ACHN (cell line): ENCODE results near the gene CAPN5.

ENCODE experiments used
- DNase-seq: peaks from one replicate; pipeline ENCODE4 v3.0.0-alpha.2; 2015
- in situ Hi-C: cut with HindIII; loops from 2 replicates; pipeline ENCODE4 v1.10.0; 2017; ENCODE audit warnings: low sequenced_read_pairs, low pct_ligation_motif_present, low pct_unique_long_range_greater_than_20kb

CAPN5 gene

DNA sequence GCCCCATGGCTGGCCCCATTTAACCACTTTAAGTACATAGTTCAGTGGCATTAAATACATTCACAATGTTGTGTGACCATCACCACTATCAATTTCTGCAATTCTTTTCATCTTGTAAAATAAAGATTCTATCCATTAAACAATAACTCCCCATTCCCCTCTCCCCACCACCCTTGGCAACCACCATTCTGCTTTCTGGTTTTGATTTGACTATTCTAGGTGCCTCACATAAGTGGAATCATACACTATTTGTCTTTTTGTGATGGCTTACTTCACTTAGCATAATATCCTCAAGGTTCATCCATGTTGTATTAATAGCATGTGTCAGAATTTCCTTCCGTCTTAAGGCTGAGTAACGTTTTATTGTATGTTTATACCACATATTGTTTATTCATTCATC, 68.3 kb downstream of the CAPN5 start:
- in situ Hi-C loops: no loop called here

DNA sequence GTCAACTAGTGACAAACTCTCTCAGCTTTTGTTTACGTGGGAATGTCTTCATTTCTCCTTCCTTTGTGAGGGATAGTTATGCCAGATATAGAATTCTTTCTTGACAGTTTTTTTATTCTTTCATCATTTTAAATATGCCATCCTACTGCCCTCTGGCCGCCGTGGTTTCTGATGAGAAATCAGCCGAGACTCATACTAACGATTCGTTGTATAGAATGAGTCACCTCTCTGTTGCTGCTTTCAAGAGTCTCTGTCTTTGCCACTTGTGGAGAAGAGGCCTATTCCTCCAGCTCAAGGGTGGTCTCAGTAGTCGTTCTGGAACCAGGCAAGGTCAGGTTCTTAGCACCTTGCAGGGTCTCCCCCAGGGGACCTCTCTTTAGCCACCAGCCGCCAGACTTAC, 69.3 kb downstream of the CAPN5 start:
- no peak for DNase-seq
- in situ Hi-C loops: no loop called here

More for the DNA sequence above, 68.3 kb downstream of the CAPN5 start:
- no peak for DNase-seq

DNA sequence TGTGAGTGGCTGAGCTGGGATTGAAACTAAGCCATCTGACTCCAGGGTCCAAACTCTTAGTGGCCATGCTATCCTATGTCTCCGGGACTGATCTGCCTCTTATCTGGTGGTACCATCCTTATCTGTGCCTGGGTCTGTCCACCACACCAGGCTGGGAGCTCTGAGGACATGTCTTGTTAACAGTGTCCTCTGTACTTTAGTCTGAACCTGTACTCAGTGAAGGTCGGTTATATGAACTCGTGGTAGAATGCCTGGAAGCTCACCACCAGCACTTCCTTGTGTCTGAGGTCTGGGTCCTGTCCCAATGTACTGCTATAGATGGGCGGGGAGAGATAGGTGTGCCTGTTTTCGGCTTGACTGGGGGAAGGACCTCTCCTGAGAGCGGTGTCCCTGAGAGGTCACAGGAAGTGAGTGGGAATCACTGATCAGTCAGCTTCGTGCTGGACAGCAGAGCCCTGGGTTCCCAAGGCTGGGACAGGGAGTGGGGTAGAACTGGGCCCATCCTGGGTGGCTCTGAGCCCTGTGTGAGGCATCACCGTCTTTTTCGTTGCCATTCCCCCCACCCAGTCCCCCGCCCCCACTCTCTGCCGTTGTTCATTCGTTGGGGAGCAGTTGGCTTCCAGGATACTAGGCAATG, 70.1 kb downstream of the CAPN5 start:
- in situ Hi-C loops: no loop called here

DNA sequence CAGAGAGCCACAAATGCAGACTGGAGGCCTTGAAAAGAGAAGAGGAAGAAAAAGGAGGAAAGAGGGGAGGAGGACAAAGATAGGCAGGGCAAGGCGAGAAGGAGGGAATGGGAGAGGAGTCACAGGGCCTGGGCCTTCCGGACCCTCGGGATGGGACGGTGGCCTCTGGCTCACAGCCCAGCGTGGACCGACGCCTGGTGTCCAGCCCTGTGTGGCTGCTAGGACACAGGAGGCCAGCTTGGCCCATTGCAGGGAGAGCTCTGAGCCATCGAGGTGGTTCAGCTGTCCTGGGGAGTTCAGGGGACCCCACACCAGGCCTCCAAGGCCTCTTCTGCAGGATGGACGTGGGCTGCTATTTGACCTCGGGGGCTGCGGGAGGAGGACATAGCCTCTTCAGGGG, 70.7 kb downstream of the CAPN5 start:
- in situ Hi-C loops: no loop called here
- DNase-seq: no peak

More for the DNA sequence above, 70.1 kb downstream of the CAPN5 start:
- DNase-seq: no peak

DNA sequence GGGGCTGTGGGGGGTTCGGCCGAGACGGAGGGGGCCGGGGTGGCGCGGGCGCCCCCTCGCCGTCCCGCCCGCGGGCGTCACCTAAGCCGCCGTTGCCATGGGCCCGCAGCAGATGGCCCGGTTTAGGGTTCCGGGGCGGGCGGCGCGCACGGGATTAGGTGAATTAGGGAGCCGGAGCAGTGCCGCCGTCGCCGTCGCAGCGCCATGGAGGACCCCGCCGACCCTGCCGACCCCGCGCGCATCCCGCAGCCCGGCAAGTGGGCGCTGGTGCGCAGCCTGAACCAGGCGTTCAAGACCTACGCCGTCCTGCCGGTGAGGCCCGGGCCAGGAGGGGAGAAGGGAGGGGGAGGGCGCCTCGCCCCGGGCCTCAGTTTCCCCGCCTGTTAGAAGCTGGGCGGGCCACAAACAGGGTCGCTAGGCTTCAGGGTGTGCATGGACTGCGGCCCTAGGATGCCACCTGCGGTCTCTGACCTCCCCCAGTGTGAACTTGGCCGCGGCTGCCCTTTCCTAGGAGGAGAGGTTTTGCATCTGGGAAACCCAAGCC, 71.4 kb downstream of the CAPN5 start:
- no peak for DNase-seq
- in situ Hi-C loops: no loop called here

DNA sequence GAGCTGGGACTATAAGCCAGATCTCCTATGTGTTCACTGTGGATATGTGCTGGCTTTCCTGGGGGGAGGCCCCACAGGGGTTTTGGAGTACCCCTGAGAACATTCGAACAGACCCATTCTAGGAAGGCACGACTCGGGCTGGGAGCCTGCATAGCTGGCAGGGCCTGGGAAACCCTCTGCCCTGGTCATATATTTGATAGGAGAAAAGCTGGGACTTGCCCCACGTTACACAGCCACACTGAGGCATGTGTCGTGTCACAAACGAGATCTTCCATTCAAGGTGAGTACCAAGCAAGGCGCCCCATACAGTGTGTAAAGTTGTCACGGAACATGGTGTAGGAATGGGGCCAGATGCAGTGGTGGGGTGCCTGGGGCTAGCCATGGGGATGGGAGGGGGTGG, 72.4 kb downstream of the CAPN5 start:
- in situ Hi-C loops: no loop called here
- DNase-seq: no peak

DNA sequence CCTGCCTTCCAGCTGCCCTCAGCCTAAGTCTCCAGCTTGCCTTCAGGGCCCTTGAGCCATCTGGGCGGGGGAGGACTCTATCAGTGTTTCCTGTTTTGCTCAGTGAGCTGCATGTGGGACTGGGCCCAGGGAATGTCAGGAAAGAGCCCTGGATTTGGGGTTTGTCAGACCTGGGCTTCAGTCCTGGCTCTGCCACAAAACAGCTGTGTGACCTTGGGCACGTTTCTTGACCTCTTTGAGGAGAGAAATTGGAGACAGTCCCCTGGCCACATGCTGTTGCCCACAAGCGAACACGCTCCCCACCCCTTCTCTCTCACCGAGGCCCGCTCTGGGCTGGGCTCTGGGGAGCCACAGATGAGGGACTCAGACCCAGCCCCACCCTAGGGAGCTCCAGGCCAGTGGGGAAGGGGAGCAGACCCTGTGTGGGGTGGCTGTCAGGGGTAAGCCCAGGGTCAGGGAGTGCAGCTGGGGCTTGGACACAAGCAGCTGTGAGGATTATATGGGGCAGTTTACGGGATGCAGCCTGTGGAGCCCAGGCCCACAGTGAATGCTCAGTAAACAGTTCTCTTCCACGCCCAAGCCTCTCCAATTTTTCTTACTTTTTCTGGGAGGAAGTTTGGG, 73.6 kb downstream of the CAPN5 start:
- in situ Hi-C loops: no loop called here
- DNase-seq: no peak

DNA sequence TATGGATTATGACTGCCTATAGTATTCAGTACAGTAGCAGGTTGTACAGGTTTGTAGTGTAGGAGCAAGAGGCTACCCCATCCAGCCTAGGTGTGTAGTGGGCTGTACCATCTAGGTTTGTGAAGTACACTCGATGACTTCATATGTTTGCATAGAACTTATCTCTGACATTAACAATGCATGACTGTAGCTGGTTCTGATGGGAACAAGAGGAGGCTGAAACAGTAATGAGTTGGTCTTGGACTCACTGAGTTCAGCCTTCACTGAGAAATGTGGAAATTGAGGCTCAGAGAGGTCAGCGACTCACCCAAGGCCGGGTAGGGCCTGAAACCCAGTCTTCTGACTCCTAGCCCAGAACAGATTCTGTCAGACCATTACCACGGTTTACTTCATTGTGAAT, 74.3 kb downstream of the CAPN5 start:
- in situ Hi-C loops: no loop called here
- no peak for DNase-seq

DNA sequence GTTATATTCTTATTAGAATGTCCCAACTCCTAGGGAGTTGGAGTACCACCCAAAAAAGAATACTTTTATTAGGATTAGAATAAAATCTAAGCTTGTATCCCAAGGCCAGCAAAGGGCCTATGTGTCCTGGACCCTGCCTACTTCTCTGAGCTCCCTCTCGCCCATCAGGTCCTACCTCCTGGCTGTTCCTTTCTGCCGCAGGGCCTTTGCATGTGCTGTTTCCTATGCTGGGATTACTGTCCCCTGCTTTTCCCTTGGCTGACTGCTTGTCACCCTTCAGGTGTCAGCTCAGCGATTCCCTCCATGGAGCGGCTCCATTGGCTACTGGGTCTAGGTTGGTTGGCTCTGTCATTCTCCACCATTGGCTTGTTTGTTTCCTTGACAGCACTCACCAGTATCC, 74.7 kb downstream of the CAPN5 start:
- no peak for DNase-seq
- in situ Hi-C loops: no loop called here

DNA sequence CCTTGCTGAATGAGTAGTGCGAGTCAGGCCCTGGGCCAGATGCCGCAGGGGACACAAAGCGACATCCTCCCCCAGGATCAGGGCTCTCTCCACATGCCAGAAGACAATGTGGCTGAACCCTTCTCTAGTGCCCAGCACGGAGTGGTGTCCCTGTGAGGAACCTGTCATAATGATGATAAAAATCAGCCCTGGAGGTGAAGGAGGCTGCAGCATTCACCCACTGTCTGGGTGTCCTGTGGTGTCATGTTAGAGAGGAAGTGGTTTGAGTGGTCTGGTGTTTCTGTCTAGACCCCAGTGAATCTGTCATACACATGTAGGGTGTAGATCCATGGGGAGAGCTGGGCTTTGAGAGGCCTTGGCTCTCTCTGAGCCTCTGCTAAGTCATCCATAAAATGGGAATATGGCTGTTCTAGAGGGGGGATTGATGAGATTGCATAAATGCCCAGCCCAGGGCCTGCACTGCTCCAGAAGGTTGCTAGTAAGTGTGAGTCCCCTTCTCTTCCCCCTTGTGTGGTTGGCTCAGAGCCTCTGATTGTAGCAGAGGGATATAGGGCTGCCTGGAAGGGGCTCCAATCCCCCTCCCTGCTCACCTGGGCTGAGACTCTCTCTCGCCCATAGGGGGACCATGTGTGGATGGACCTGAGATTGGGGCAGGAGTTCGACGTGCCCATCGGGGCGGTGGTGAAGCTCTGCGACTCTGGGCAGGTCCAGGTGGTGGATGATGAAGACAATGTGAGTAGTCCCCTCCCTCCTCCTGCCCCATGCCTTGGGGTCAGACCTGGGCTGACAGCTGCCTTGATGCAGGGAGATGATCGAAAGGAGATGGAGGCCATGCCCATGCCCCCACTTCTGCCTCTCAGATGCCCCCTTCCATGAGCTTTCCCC, 75.6 kb downstream of the CAPN5 start:
- DNase-seq: no peak
- in situ Hi-C loops: no loop called here

DNA sequence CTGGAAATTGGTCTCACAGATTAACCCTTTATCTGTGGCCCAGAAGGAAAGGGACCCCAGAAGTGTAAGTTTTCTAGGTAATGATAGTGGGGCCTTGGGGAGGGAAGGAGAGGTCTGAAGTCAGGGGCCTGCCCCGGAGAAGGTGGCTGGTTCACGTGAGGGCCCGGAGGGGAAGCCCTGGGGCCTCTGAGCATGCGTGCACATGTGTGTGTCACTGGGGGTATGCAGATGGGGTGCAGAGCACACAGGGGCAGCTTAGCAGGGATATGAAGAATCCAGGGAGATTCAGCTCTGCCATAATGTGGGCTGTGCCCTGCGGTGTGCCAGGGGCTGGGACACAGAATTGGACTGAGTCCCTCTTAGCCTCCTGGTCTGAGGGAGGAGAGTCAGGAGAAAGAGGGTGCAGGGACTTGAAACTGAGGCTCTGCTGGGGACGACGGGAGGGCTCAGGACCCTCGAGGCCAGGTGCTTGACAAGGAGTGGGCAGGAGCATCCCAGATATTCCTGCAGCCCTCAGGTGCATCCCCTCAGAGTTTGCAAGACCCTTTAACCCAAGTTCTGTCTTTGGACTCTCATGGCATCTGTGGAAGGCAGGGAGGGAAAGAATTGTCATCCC, 76.7 kb downstream of the CAPN5 start:
- no peak for DNase-seq
- in situ Hi-C loops: no loop called here

DNA sequence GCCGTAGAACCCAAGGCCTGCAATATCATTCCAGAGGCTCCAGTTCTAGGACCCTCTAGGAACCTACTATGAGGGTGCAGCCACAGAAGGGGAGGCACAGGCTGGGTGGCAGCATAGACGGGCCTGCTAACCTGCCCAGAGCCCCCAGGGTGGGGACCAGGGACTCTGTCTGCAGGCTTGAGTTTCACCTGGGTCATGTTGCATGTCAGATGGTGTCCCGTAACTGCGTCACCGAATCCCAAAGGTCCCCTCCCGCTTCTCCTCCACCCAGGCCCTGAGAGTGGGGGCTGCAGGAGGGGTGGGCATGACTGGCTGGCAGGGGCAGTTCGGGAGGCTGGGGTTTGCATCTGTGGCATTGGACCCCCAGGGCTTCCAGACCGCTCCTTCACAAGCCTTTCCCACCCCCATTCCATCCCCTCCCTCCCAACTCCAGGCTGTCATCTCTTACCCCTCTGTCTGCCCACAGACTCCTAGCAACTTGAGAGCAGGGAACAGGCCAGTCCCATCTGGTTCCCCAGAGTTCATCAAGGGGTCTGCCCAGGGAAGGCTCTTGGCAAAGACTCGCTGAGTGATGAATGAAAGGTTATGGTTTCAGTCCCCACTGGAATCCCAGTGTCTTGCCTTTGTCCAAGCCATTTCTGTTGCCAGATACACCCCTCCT, 77.6 kb downstream of the CAPN5 start:
- DNase-seq: no peak
- in situ Hi-C loops: no loop called here

DNA sequence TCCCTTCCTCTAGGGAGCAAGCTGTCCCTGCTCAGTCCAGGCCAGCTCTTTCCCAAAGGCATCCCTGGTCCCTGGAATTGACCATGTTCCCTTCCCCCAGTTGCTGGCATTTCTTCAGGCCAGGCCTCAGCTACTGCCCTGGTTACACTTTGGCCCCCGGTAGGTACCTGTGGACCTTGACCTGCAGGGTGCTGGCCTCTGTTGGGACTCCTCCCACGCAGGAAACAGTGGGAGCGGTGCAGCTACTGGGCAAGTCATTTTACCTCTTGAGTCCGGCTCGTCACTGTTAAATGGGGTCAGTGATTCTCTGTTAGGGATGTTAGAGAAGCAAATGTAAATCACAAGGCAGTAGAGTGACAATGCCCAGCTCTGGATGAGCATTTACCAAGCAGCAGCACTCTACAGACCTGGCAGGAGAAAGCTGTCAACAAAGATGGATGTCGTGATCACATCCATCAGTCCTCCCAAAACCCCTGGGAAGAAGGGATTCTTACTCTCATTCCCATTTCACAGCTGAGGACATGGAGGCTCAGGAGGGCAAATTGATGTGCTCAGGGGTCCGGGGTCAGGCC, 78.2 kb downstream of the CAPN5 start:
- in situ Hi-C loops: no loop called here
- no peak for DNase-seq

DNA sequence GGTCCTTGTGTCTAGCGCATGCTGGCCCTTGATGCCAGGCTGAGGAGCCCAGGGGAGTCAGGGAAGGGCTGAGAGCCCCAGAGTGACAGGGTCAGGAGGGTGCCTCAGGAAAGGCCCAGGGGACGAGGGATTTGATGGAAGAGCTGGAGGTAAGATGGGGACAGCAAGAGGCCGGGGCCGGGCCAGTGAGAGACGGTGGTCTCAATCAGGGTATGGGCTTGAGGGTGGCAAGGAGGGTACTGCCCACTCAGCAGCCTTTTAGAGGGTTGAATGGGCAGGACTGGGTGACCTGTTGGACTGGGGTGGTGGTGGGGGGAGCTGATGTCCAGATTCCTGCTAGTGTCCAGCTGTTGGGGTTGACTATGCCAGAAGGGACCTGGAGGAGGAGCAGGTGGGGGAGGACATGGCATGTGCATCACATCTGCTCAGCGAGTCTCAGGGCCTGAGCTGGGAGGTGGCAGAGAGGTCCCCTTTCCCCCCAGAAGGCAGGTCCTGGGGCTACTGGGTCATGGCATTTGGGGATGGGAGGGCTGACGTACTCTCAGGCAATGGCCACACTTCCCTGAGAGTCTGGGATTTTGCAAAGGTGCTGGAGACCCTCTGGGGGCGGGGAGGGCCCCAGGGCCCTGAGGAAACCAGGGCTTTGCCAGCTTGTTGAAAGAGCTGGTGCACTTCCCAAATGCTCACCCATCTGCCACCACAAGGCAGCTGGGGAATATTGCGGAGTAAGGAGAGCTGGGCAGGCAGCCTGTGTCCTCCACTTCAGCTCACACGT, 79.7 kb downstream of the CAPN5 start:
- in situ Hi-C loops: no loop called here
- no peak for DNase-seq

DNA sequence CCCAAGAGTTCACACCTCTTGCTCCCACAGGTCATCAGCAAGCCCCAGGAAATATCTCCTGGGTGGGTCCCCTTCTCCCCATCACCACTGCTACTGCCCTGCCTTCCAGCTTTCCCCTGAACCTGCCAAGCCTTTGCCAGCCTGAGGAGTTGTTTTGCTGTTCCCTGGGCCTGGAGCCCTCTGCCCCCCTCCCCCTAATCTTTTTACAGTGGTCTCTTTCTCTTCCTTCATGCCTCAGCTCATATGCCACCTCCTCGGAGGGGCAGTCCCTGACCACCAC, 80.2 kb downstream of the CAPN5 start:
- no peak for DNase-seq
- in situ Hi-C loops: no loop called here

DNA sequence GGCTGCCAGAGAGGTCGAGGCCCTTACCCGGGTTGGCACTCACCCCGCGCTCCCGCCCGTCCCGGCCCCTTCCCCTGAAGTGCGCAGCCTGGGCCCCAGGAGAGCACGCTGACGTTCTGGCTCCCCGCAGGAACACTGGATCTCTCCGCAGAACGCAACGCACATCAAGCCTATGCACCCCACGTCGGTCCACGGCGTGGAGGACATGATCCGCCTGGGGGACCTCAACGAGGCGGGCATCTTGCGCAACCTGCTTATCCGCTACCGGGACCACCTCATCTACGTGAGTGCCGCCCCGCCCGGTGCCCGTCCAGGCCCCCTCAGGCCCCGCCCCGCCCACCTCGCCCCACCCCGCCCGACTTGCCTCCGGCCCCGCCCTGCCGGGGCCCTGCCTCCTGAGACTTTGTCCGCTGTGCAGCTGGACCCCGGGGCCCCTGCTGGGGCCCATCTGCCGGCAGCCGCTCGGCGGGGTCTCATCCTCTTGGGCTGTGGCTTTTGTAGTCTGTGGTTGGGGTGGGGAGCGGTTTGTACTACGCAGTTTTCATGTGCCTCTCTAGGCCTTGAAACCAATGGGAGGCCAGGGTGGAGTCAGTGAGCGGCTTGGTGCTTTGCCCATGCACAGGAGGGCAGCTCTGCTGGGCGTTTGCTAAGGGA, 81.0 kb downstream of the CAPN5 start:
- in situ Hi-C loops: no loop called here
- DNase-seq: no peak

DNA sequence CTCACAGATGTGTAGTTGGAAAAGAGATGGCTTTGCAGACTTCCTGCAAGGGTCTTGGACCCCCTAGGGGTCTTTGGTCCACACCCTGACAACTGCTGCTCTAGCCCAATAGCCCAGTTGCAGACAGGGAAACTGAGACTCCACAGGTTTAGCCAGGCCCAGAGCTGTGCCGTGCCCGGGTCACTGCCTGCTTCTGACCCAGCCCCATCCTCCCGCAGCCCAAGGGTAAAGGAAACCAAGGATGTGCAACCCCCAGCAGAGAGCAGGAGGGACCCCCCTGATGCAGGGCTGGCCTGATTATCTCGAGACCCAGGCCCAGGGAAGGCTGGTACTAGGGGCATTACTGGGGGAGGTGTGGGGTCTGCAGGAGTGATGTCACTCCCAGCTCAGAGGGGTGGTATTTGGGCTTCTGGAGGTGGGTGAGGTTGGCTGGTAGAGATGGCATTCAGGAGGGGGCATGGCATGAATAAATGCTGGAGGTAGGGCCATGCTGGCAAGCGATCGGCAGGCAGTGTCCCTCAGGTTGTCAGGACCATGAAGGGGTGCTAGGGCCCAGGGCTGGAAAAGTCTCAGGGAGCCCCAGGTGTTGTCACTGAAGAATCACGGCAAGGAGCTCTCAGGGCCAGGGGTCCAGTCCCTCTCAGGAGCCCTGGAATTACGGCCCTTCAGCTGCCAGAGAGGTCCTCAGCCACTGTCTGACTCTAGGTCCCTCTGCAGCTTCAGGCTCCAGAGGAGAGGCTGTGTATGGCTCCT, 82.4 kb downstream of the CAPN5 start:
- no peak for DNase-seq
- in situ Hi-C loops: no loop called here
